GM23338 (cell line): Measurements from ENCODE around the gene KDM7A. TPM values are rescaled to one million over a fixed set of nuclear protein-coding genes. Genes with fewer than 3 reads are reported as not detected.
A peak's percentile ranks its signal among the peaks of the same experiment; 100 is the strongest.

Source experiments
- ATAC-seq: fragments of 200-7000 bp; cut with Tn5 transposase; 3 replicates; pipeline ENCODE4 v1.9.1; 2020
- DNase-seq: peaks from one replicate; pipeline ENCODE4 v3.0.0-alpha.2; 2015; ENCODE audit warnings: low spot score
- H2AFZ ChIP-seq: fragments of 200-600 bp; sonication (generic); 2 replicates; pipeline ENCODE4 v1.8.0; 2016; ENCODE audit warnings: antibody characterized with exemption, mild to moderate bottlenecking, moderate library complexity
- H3F3A ChIP-seq: fragments of 200-600 bp; sonication (generic); replicated peaks from 2 replicates; pipeline ENCODE4 v1.8.0; 2017; ENCODE audit warnings: antibody characterized with exemption, mixed run types, low read depth
- H3K27ac ChIP-seq: fragments of 200-600 bp; sonication (generic); 2 replicates; pipeline ENCODE4 v1.6.1; 2016; ENCODE audit warnings: low read depth
- H3K27me3 ChIP-seq: fragments of 200-600 bp; sonication (generic); 2 replicates; pipeline ENCODE4 v1.8.0; 2016; ENCODE audit warnings: mild to moderate bottlenecking, mixed run types, moderate library complexity; ENCODE audit not compliant: insufficient read depth
- H3K36me3 ChIP-seq: fragments of 200-600 bp; sonication (generic); 2 replicates; pipeline ENCODE4 v1.8.0; 2016; ENCODE audit warnings: mild to moderate bottlenecking; ENCODE audit not compliant: insufficient read depth
- H3K4me1 ChIP-seq: fragments of 200-600 bp; sonication (generic); 2 replicates; pipeline ENCODE4 v1.8.0; 2016; ENCODE audit warnings: mild to moderate bottlenecking, moderate library complexity; ENCODE audit not compliant: insufficient read depth
- H3K4me2 ChIP-seq: fragments of 200-600 bp; sonication (generic); 2 replicates; pipeline ENCODE4 v1.7.1; 2017; ENCODE audit warnings: mixed run types
- H3K4me3 ChIP-seq: fragments of 200-600 bp; sonication (generic); 2 replicates; pipeline ENCODE4 v1.6.1; 2016; ENCODE audit warnings: mixed run types
- H3K79me2 ChIP-seq: fragments of 200-600 bp; sonication (generic); replicated peaks from 2 replicates; pipeline ENCODE4 v1.8.0; 2017; ENCODE audit warnings: mild to moderate bottlenecking; ENCODE audit not compliant: insufficient read depth
- H3K9me2 ChIP-seq: fragments of 200-600 bp; sonication (generic); 2 replicates; pipeline ENCODE4 v1.8.0; 2017; ENCODE audit not compliant: insufficient read depth
- H4K20me1 ChIP-seq: fragments of 200-600 bp; sonication (generic); replicated peaks from 2 replicates; pipeline ENCODE4 v1.8.0; 2017; ENCODE audit warnings: mild to moderate bottlenecking; ENCODE audit not compliant: insufficient read depth
- H3K27ac Mint-ChIP-seq: 2 replicates; pipeline ENCODE4 v1.8.0; 2020; ENCODE audit warnings: inconsistent platforms, mild to moderate bottlenecking, moderate library complexity, mixed read lengths
- H3K27me3 Mint-ChIP-seq: 3 replicates; pipeline ENCODE4 v1.8.0; 2022; ENCODE audit warnings: low read depth, mild to moderate bottlenecking, moderate library complexity, mixed read lengths, inconsistent platforms; ENCODE audit not compliant: insufficient read depth, poor library complexity
- H3K36me3 Mint-ChIP-seq: 3 replicates; pipeline ENCODE4 v1.8.0; 2021; ENCODE audit warnings: low read depth, mild to moderate bottlenecking, inconsistent platforms, moderate library complexity, mixed read lengths
- H3K4me1 Mint-ChIP-seq: 3 replicates; pipeline ENCODE4 v1.8.0; 2020; ENCODE audit warnings: mild to moderate bottlenecking, inconsistent platforms, mixed read lengths
- H3K4me3 Mint-ChIP-seq: 3 replicates; pipeline ENCODE4 v1.8.0; 2021; ENCODE audit warnings: moderate library complexity, mild to moderate bottlenecking, inconsistent platforms, mixed read lengths
- H3K9me3 Mint-ChIP-seq: 3 replicates; pipeline ENCODE4 v1.8.0; 2020; ENCODE audit warnings: moderate library complexity, mild to moderate bottlenecking, inconsistent platforms, mixed read lengths
- CREB1 ChIP-seq: fragments of 250-450 bp; sonication (Bioruptor Pico); IDR thresholded peaks from 2 replicates; pipeline ENCODE4 v1.5.0; 2020; ENCODE audit warnings: low read depth, mild to moderate bottlenecking, moderate library complexity
- ETS1 ChIP-seq: IDR thresholded peaks from 2 replicates; pipeline ENCODE4 v1.6.1; 2016; ENCODE audit warnings: antibody characterized with exemption
- EZH2 ChIP-seq: fragments of 200-600 bp; sonication (generic); IDR thresholded peaks from one replicate; pipeline ENCODE4 v1.8.0; 2017; ENCODE audit warnings: antibody characterized with exemption, mild to moderate bottlenecking, low read depth; ENCODE audit not compliant: unreplicated experiment
- JUNB ChIP-seq: IDR thresholded peaks from one replicate; pipeline ENCODE4 v1.6.1; 2016; ENCODE audit warnings: antibody characterized with exemption; ENCODE audit not compliant: unreplicated experiment
- NANOG ChIP-seq: IDR thresholded peaks from 2 replicates; pipeline ENCODE4 v1.6.1; 2016; ENCODE audit warnings: antibody characterized with exemption, borderline replicate concordance
- POLR2AphosphoS5 ChIP-seq: IDR thresholded peaks from 2 replicates; pipeline ENCODE4 v1.6.1; 2016; ENCODE audit warnings: antibody characterized with exemption, low read depth
- STAT1 ChIP-seq: IDR thresholded peaks from one replicate; pipeline ENCODE4 v1.6.1; 2016; ENCODE audit warnings: antibody characterized with exemption; ENCODE audit not compliant: unreplicated experiment
- ZNF114 ChIP-seq: fragments of 250-450 bp; sonication (Bioruptor Pico); IDR thresholded peaks from 2 replicates; pipeline ENCODE4 v1.5.0; 2020; ENCODE audit warnings: mild to moderate bottlenecking, moderate library complexity
- ZNF331 ChIP-seq: fragments of 250-450 bp; sonication (Bioruptor Pico); IDR thresholded peaks from 2 replicates; pipeline ENCODE4 v1.5.0; 2020; ENCODE audit warnings: low read depth, mild to moderate bottlenecking, moderate library complexity
- polyA plus RNA-seq: library from polyadenylated mRNA; unstranded; fragments of >200 nt; fragmentation: Nextera tagmentation; extraction: Ambion mirVana; gene quantifications from 2 replicates; pipeline ENCODE4 v1.2.1, GENCODE V29; 2016
- total RNA-seq: library from RNA; depleted of rRNA; stranded (reverse); fragments of >200 nt; shearing (Covaris generic); gene quantifications from 2 replicates; pipeline ENCODE4 v1.2.3, GENCODE V29; 2014
- TF ChIP-seq, protein P1 (sequence below): IDR thresholded peaks from one replicate; pipeline ENCODE4 v1.6.1; 2018; ENCODE audit warnings: antibody characterized with exemption; ENCODE audit not compliant: unreplicated experiment
- TF ChIP-seq, protein P2 (sequence below), 2 experiments: fragments of 200-600 bp in 1 of 2; sonication (generic) in 1 of 2; conservative IDR thresholded peaks; 2 replicates each; pipeline versions ENCODE4 v1.5.1 to v1.6.1; 2016 to 2017; ENCODE audit warnings: antibody characterized with exemption in 2 of 2, low read depth in 2 of 2, mild to moderate bottlenecking in 2 of 2, moderate library complexity in 1 of 2

KDM7A gene
- total and polyA plus RNA-seq, 2 experiments from 2014 or later: 2.3 to 10.8 TPM

GRCh38 chr7:140176122-140176701 is 571 bp downstream of the KDM7A start (continued):
- TF ChIP-seq, protein P1, sequence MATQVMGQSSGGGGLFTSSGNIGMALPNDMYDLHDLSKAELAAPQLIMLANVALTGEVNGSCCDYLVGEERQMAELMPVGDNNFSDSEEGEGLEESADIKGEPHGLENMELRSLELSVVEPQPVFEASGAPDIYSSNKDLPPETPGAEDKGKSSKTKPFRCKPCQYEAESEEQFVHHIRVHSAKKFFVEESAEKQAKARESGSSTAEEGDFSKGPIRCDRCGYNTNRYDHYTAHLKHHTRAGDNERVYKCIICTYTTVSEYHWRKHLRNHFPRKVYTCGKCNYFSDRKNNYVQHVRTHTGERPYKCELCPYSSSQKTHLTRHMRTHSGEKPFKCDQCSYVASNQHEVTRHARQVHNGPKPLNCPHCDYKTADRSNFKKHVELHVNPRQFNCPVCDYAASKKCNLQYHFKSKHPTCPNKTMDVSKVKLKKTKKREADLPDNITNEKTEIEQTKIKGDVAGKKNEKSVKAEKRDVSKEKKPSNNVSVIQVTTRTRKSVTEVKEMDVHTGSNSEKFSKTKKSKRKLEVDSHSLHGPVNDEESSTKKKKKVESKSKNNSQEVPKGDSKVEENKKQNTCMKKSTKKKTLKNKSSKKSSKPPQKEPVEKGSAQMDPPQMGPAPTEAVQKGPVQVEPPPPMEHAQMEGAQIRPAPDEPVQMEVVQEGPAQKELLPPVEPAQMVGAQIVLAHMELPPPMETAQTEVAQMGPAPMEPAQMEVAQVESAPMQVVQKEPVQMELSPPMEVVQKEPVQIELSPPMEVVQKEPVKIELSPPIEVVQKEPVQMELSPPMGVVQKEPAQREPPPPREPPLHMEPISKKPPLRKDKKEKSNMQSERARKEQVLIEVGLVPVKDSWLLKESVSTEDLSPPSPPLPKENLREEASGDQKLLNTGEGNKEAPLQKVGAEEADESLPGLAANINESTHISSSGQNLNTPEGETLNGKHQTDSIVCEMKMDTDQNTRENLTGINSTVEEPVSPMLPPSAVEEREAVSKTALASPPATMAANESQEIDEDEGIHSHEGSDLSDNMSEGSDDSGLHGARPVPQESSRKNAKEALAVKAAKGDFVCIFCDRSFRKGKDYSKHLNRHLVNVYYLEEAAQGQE: no peak

- Histone ChIP-seq H3K27me3 (peaks cover 23% of the 10 kb centered on the region), H3K4me1 (no peaks in the 10 kb centered on the region), H3K4me3 (peak overlapping the region; percentile 67), H2AFZ (no peak overlapping the region), H4K20me1 (peaks cover 16% of the 10 kb centered on the region; the same call in 1 of the 2 replicates), H3K27ac (no peak overlapping the region), H3F3A (no peaks in the 10 kb centered on the region; the same call in 1 of the 2 replicates), H3K4me2 (peak overlapping the region; percentile 81), H3K9me2 (no peaks in the 10 kb centered on the region), H3K79me2 (peaks cover 42% of the 10 kb centered on the region), H3K36me3 (no peaks in the 10 kb centered on the region)
- H3K4me3 Mint-ChIP-seq: peak overlapping the region; percentile 89
- H3K27ac Mint-ChIP-seq: peak overlapping the region; percentile 93
- DNase-seq (peak; percentile 92), ATAC-seq (peak; percentile 46)
- H3K27me3 Mint-ChIP-seq: peaks cover 27% of the 10 kb centered on the region
- H3K9me3 Mint-ChIP-seq: peaks cover 9% of the 10 kb centered on the region; the same call in 2 of the 3 replicates
- H3K4me1 Mint-ChIP-seq: peaks cover 15% of the 10 kb centered on the region
- 0 out of 3 replicates have a peak, but pooled peaks cover 2% of the 10 kb centered on the region for H3K36me3 Mint-ChIP-seq
- TF ChIP-seq ZNF114 (CRISPR knock-in tag) (no peak), EZH2 (no peak), CREB1 (CRISPR knock-in tag) (0 out of 2 replicates have a peak, but pooled peaks have one; percentile 34), STAT1 (no peak), ZNF331 (CRISPR knock-in tag) (no peak), NANOG (no peak), POLR2AphosphoS5 (peak; percentile 37; the same call in 1 of the 2 replicates), ETS1 (no peak; the same call in 1 of the 2 replicates), JUNB (no peak)
- TF ChIP-seq, protein P2, sequence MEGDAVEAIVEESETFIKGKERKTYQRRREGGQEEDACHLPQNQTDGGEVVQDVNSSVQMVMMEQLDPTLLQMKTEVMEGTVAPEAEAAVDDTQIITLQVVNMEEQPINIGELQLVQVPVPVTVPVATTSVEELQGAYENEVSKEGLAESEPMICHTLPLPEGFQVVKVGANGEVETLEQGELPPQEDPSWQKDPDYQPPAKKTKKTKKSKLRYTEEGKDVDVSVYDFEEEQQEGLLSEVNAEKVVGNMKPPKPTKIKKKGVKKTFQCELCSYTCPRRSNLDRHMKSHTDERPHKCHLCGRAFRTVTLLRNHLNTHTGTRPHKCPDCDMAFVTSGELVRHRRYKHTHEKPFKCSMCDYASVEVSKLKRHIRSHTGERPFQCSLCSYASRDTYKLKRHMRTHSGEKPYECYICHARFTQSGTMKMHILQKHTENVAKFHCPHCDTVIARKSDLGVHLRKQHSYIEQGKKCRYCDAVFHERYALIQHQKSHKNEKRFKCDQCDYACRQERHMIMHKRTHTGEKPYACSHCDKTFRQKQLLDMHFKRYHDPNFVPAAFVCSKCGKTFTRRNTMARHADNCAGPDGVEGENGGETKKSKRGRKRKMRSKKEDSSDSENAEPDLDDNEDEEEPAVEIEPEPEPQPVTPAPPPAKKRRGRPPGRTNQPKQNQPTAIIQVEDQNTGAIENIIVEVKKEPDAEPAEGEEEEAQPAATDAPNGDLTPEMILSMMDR (conservative IDR thresholded peaks at IDR 0.05; ENCODE audit: low read depth in 2 of 2): peak; percentile 79 to 85
- TF ChIP-seq, protein P1: no peak
These were observed 1.3 kb downstream of the KDM7A start for GRCh38 chr7:140175221-140176121.
